Vagina (tissue), 2 donors: ENCODE results near the gene TLDC2. TPM values are rescaled to one million over a fixed set of nuclear protein-coding genes. Genes with fewer than 3 reads are reported as not detected.
A peak's percentile ranks its signal among the peaks of the same experiment; 100 is the strongest.
"Not testable (repeated sequence)": the region's sequence is repeated elsewhere in the genome, so short reads cannot be mapped to it uniquely, and the experiment has no call there.

ENCODE experiments used
- DNase-seq, 2 donors: peaks; one replicate each; pipeline ENCODE4 v3.0.0-alpha.2; 2017; ENCODE audit errors: extremely low spot score in 2 of 2
- H3K27ac ChIP-seq: fragments of 200-600 bp; sonication (generic); one replicate; pipeline ENCODE4 v1.5.1; 2019
- H3K27me3 ChIP-seq: fragments of 200-600 bp; sonication (generic); one replicate; pipeline ENCODE4 v1.5.1; 2019
- H3K36me3 ChIP-seq, 2 donors: fragments of 200-600 bp; sonication (generic); one replicate each; pipeline ENCODE4 v1.5.1; 2017 to 2019
- H3K4me1 ChIP-seq: fragments of 200-600 bp; sonication (generic); one replicate; pipeline ENCODE4 v1.5.1; 2019
- H3K4me3 ChIP-seq, 2 donors: fragments of 200-600 bp; sonication (generic); 1 replicate in 1 of 2; 2 replicates in 1 of 2; pipeline ENCODE4 v1.5.1; 2016 to 2019
- H3K9me3 ChIP-seq: fragments of 200-600 bp; sonication (generic); one replicate; pipeline ENCODE4 v1.5.1; 2019
- POLR2A ChIP-seq, 2 donors: fragments of 450-650 bp; IDR thresholded peaks; one replicate each; pipeline ENCODE4 v1.6.1; 2017; ENCODE audit warnings: antibody characterized with exemption in 2 of 2, mild to moderate bottlenecking in 2 of 2, moderate library complexity in 2 of 2
- POLR2AphosphoS5 ChIP-seq, 2 donors: sonication (generic); formaldehyde crosslinking; IDR thresholded peaks; one replicate each; pipeline ENCODE4 v1.9.0; 2017; ENCODE audit warnings: antibody characterized with exemption in 2 of 2, mild to moderate bottlenecking in 2 of 2, low read depth in 1 of 2; ENCODE audit not compliant: insufficient read depth in 1 of 2
- intact Hi-C: fragments of 100-400 bp; cut with DNase I; formaldehyde crosslinking; loops from one replicate; pipeline ENCODE4 v1.15.1; 2023
- total RNA-seq: library from RNA; depleted of rRNA; stranded (reverse); fragments of >200 nt; gene quantifications from one replicate; pipeline ENCODE4 v1.2.3, GENCODE V29; 2016
- TF ChIP-seq, protein P1 (sequence below), 3 experiments: fragments of 450-650 bp in 2 of 3; fragments of 200-600 bp in 1 of 3; sonication (generic) in 1 of 3; IDR thresholded peaks; one replicate each; pipeline ENCODE4 v1.5.1; 2017 to 2019; ENCODE audit warnings: antibody characterized with exemption in 3 of 3, mild to moderate bottlenecking in 2 of 3, moderate library complexity in 2 of 3

Gene TLDC2
- total RNA-seq, 1 donor from 2014 or later: 3.9 TPM

DNA sequence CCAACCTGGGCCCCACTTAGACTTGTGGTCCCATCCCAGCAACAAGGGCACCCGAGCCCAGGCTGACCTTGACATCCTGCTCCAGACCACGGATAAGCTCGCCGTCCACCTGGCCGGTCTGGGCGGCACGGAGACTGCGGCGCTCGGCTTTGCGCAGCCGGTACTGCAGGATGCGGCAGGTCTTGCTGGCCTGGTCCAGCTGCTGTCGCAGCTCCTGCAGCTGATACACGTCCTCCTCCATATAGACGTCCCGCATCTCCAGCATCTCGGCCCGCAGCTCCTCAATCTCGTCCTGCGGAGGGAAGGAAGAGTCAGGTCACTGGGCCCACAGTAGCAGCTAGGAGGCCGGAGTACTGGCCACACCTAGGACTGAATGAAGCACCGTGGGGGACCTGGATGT lies 36.8 kb upstream of the TLDC2 start:
- intact Hi-C loops: no loop called here
- DNase-seq: no peak
- H3K4me3 ChIP-seq: no peak overlapping the region
- H3K27ac ChIP-seq: no peak overlapping the region
- H3K36me3 ChIP-seq: peaks cover 0 to 21% of the 10 kb centered on the region in 2 donors
- no peaks in the 10 kb centered on the region for H3K27me3 ChIP-seq
- TF ChIP-seq, protein P1, sequence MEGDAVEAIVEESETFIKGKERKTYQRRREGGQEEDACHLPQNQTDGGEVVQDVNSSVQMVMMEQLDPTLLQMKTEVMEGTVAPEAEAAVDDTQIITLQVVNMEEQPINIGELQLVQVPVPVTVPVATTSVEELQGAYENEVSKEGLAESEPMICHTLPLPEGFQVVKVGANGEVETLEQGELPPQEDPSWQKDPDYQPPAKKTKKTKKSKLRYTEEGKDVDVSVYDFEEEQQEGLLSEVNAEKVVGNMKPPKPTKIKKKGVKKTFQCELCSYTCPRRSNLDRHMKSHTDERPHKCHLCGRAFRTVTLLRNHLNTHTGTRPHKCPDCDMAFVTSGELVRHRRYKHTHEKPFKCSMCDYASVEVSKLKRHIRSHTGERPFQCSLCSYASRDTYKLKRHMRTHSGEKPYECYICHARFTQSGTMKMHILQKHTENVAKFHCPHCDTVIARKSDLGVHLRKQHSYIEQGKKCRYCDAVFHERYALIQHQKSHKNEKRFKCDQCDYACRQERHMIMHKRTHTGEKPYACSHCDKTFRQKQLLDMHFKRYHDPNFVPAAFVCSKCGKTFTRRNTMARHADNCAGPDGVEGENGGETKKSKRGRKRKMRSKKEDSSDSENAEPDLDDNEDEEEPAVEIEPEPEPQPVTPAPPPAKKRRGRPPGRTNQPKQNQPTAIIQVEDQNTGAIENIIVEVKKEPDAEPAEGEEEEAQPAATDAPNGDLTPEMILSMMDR (IDR thresholded peaks at IDR 0.05): no peak
- TF ChIP-seq POLR2A (IDR thresholded peaks at IDR 0.05) (no peak), POLR2AphosphoS5 (IDR thresholded peaks at IDR 0.05; ENCODE audit: insufficient read depth in 1 of 2, low read depth in 1 of 2) (no peak)
- H3K4me1 ChIP-seq: peaks cover 56% of the 10 kb centered on the region
- no peaks in the 10 kb centered on the region for H3K9me3 ChIP-seq

DNA sequence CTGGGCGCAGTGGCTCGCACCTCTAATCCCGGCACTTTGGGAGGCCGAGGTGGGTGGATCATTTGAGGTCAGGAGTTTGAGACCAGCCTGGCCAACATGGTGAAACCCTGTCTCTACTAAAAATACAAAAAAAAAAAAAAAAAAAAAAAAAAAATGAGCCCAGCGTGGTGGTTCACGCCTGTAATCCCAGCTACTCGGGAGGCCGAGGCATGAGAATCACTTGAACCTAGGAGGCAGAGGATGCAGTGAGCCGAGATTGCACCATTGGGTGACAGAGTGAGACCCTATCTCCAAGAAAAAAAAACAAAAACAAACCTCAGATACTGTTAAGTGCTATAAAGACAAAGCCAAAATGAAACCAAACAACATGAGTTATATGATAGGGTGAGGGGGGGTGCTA lies 34.9 kb upstream of the TLDC2 start:
- H3K9me3 ChIP-seq, intact Hi-C loops, H3K4me3 ChIP-seq, DNase-seq, H3K27me3 ChIP-seq: not testable (repeated sequence)
- Histone ChIP-seq H3K4me1 (peaks cover 52% of the 10 kb centered on the region), H3K27ac (peak overlapping the region; percentile 87), H3K36me3 (peaks cover 0 to 21% of the 10 kb centered on the region in 2 donors)

DNA sequence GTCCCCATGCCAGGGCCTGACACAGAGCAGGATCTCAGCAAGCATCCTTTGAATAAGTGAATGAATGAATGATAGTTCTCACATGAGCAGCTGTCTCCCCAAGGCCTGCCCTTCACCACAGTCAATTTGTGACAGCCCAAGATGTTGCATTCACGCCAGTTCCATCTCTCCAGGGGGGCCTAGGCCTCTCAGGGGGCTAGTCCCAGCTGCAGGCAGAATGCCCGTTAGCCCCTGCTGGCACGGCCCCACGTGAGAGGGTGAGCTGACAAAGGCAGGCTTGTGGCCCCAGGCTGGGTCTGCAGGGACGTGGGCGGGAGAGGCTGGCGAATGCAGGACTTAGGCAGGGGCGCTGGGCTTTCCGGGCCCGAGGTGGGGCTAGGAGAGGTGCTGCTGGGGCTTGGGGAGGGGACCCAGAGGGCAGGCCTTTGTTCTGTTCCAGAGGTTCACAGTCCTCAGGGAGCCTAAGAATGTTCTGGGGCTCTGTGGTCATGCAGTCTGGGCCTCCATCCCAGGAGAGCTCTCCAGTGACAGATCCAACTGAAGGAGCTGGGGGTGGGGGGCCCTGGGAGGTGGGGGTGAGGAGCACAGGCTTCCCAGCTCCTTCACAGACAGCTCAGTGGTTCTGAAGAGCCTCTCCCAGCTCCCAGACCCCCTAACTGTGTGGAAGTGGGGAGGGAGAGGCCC lies 30.5 kb upstream of the TLDC2 start:
- peak overlapping the region; percentile 93 for H3K27ac ChIP-seq
- intact Hi-C loops: no loop called here
- H3K9me3 ChIP-seq: no peaks in the 10 kb centered on the region
- DNase-seq: no peak
- no peak overlapping the region for H3K4me3 ChIP-seq
- H3K4me1 ChIP-seq: peaks cover 66% of the 10 kb centered on the region
- H3K27me3 ChIP-seq: no peaks in the 10 kb centered on the region
- TF ChIP-seq POLR2AphosphoS5 (IDR thresholded peaks at IDR 0.05; ENCODE audit: insufficient read depth in 1 of 2, low read depth in 1 of 2) (no peak), POLR2A (IDR thresholded peaks at IDR 0.05) (no peak)
- TF ChIP-seq, protein P1 (IDR thresholded peaks at IDR 0.05): no peak
- no peaks in the 10 kb centered on the region for H3K36me3 ChIP-seq

DNA sequence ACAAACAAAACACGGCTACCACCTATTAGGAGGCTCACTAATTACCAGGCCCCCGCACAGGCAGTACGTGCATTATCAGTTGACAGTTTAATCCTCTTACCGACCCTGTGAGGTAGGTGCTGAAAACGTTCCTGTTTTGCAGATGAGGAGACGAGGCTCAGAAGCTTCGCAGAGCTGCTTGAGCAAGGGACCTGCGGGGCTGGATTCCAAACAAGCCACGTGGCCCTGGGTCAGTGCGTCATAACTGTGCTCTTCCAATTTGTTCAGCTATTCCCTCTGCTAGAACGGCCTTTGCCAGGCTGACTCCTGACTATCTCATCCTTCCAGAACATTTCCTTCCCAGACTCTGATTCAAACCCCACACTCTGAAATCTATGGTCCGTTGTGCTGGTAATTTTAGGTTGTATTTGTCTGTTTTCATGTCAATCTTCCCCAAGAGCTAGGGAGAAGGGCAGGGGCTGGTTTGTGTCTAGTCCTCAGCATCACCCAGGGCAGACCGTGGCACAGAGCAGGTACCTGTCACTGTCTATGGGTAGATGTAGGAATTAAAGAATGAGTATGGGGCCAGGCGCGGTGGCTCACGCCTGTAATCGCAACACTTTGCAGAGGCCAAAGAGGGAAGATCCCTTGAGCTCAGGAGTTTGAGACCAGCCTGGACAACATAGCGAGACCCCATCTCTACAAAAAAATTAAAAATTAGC lies 28.8 kb upstream of the TLDC2 start:
- TF ChIP-seq, protein P1 (IDR thresholded peaks at IDR 0.05): no peak
- peak in 1 of 2 donors; percentile 16 for TF ChIP-seq POLR2A (IDR thresholded peaks at IDR 0.05)
- peak; percentile 46 to 97 for TF ChIP-seq POLR2AphosphoS5 (IDR thresholded peaks at IDR 0.05; ENCODE audit: insufficient read depth in 1 of 2, low read depth in 1 of 2)
- intact Hi-C loops: no loop called here
- H3K4me1 ChIP-seq: peaks cover 66% of the 10 kb centered on the region

DNA sequence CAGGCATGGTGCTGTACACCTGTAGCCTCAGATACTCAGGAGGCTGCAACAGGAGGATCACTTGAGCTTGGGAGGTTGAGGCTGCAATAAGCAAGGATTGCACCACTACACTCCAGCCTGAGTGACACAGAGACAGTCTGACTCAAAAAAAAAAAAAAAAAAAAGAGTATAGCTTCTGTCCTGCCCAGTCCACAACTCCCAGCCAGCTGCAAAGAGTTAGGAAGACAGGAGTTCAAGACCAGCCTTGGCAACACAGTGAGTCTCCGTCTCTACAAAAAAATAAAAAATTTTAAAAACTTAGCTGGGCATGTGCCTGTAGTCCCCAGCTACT lies 28.3 kb upstream of the TLDC2 start:
- H3K9me3 ChIP-seq: no peaks in the 10 kb centered on the region
- no peak overlapping the region for H3K4me3 ChIP-seq
- TF ChIP-seq POLR2A (IDR thresholded peaks at IDR 0.05) (no peak), POLR2AphosphoS5 (IDR thresholded peaks at IDR 0.05; ENCODE audit: insufficient read depth in 1 of 2, low read depth in 1 of 2) (no peak)
- TF ChIP-seq, protein P1 (IDR thresholded peaks at IDR 0.05): no peak
- intact Hi-C loops: no loop called here
- peak overlapping the region; percentile 93 for H3K27ac ChIP-seq
- H3K36me3 ChIP-seq: no peaks in the 10 kb centered on the region
- no peaks in the 10 kb centered on the region for H3K27me3 ChIP-seq
- DNase-seq: no peak
- peaks cover 66% of the 10 kb centered on the region for H3K4me1 ChIP-seq

More for the DNA sequence above, 28.8 kb upstream of the TLDC2 start:
- peak overlapping the region; percentile 93 for H3K27ac ChIP-seq
- H3K4me3 ChIP-seq: no peak overlapping the region
- H3K36me3 ChIP-seq: no peaks in the 10 kb centered on the region
- H3K9me3 ChIP-seq: no peaks in the 10 kb centered on the region
- no peaks in the 10 kb centered on the region for H3K27me3 ChIP-seq
- no peak for DNase-seq
